H9 (cell line): ENCODE data around the gene GNAI1. TPM values are rescaled to one million over a fixed set of nuclear protein-coding genes. Genes with fewer than 3 reads are reported as not detected.

Experiments used
- DNase-seq: peaks from one replicate; pipeline ENCODE4 v3.0.0-alpha.2; 2017
- H2AFZ ChIP-seq: one replicate; pipeline ENCODE4 v1.6.1; 2013; ENCODE audit warnings: mild to moderate bottlenecking, low read length, control low read depth, moderate library complexity
- H2AK5ac ChIP-seq: 2 replicates; pipeline ENCODE4 v1.6.1; 2013; ENCODE audit warnings: low read length, control low read depth, mixed read lengths; ENCODE audit not compliant: insufficient read length
- H2BK120ac ChIP-seq: one replicate; pipeline ENCODE4 v1.6.1; 2013; ENCODE audit warnings: low read depth, mild to moderate bottlenecking, low read length, control low read depth, inconsistent platforms; ENCODE audit not compliant: poor library complexity, severe bottlenecking
- H2BK12ac ChIP-seq: 2 replicates; pipeline ENCODE4 v1.6.1; 2013; ENCODE audit warnings: low read length, control low read depth, mixed read lengths, low read depth; ENCODE audit not compliant: insufficient read length
- H2BK15ac ChIP-seq: 2 replicates; pipeline ENCODE4 v1.6.1; 2013; ENCODE audit warnings: low read depth, low read length, control low read depth
- H2BK20ac ChIP-seq: one replicate; pipeline ENCODE4 v1.6.1; 2013; ENCODE audit warnings: low read depth, mild to moderate bottlenecking, low read length, control low read depth, inconsistent platforms; ENCODE audit not compliant: poor library complexity, severe bottlenecking
- H2BK5ac ChIP-seq: 2 replicates; pipeline ENCODE4 v1.6.1; 2013; ENCODE audit warnings: low read length, control low read depth, mixed read lengths; ENCODE audit not compliant: insufficient read length
- H3K14ac ChIP-seq: 2 replicates; pipeline ENCODE4 v1.6.1; 2013; ENCODE audit warnings: low read length, control low read depth; ENCODE audit not compliant: insufficient read depth
- H3K18ac ChIP-seq: 2 replicates; pipeline ENCODE4 v1.6.1; 2013; ENCODE audit warnings: low read depth, mild to moderate bottlenecking, mixed read lengths, low read length, control low read depth; ENCODE audit not compliant: insufficient read length
- H3K23ac ChIP-seq: 2 replicates; pipeline ENCODE4 v1.6.1; 2013; ENCODE audit warnings: low read length, control low read depth, mixed read lengths, low read depth; ENCODE audit not compliant: insufficient read length
- H3K23me2 ChIP-seq: 2 replicates; pipeline ENCODE4 v1.6.1; 2013; ENCODE audit warnings: low read depth, mild to moderate bottlenecking, mixed read lengths, low read length, control low read depth; ENCODE audit not compliant: insufficient read length, poor library complexity, severe bottlenecking
- H3K27ac ChIP-seq: 2 replicates; pipeline ENCODE4 v1.5.1; 2013; ENCODE audit warnings: low read length, control low read depth, mixed read lengths, low read depth; ENCODE audit not compliant: insufficient read length
- H3K27me3 ChIP-seq: 2 replicates; pipeline ENCODE4 v1.6.1; 2013; ENCODE audit warnings: low read length, control low read depth, inconsistent platforms; ENCODE audit not compliant: insufficient read depth
- H3K4ac ChIP-seq: 2 replicates; pipeline ENCODE4 v1.6.1; 2013; ENCODE audit warnings: low read depth, mild to moderate bottlenecking, control low read depth, inconsistent platforms, low read length, moderate library complexity
- H3K4me1 ChIP-seq: 2 replicates; pipeline ENCODE4 v1.6.1; 2013; ENCODE audit warnings: low read length, control low read depth, inconsistent platforms; ENCODE audit not compliant: insufficient read depth
- H3K4me2 ChIP-seq: 2 replicates; pipeline ENCODE4 v1.6.1; 2013; ENCODE audit warnings: low read length, control low read depth, mixed read lengths; ENCODE audit not compliant: insufficient read length, insufficient read depth
- H3K56ac ChIP-seq: 2 replicates; pipeline ENCODE4 v1.6.1; 2013; ENCODE audit warnings: low read depth, mild to moderate bottlenecking, mixed read lengths, low read length, control low read depth; ENCODE audit not compliant: insufficient read length
- H3K79me1 ChIP-seq: 2 replicates; pipeline ENCODE4 v1.6.1; 2013; ENCODE audit warnings: low read depth, mild to moderate bottlenecking, moderate library complexity, low read length, control low read depth, inconsistent platforms; ENCODE audit not compliant: insufficient read depth, poor library complexity, severe bottlenecking
- H3K79me2 ChIP-seq: 2 replicates; pipeline ENCODE4 v1.6.1; 2013; ENCODE audit warnings: low read length, control low read depth, inconsistent platforms; ENCODE audit not compliant: insufficient read depth
- H3K9ac ChIP-seq: 2 replicates; pipeline ENCODE4 v1.6.1; 2013; ENCODE audit warnings: low read length, control low read depth, mixed read lengths; ENCODE audit not compliant: insufficient read length; ENCODE audit errors: extremely low read depth
- H3K9me3 ChIP-seq: one replicate; pipeline ENCODE4 v1.6.1; 2013; ENCODE audit warnings: low read depth, low read length, inconsistent platforms; ENCODE audit not compliant: control insufficient read depth
- H3T11ph ChIP-seq: one replicate; pipeline ENCODE4 v1.6.1; 2013; ENCODE audit warnings: mild to moderate bottlenecking, low read length, control low read depth, inconsistent platforms
- H4K20me1 ChIP-seq: one replicate; pipeline ENCODE4 v1.6.1; 2013; ENCODE audit not compliant: control insufficient read depth, insufficient read length, insufficient read depth
- H4K5ac ChIP-seq: 2 replicates; pipeline ENCODE4 v1.6.1; 2013; ENCODE audit warnings: low read depth, mild to moderate bottlenecking, mixed read lengths, low read length, control low read depth; ENCODE audit not compliant: insufficient read length
- H4K8ac ChIP-seq: replicated peaks from 2 replicates; pipeline ENCODE4 v1.6.1; 2013; ENCODE audit warnings: low read length, control low read depth, mixed read lengths, low read depth; ENCODE audit not compliant: insufficient read length
- H4K91ac ChIP-seq: 2 replicates; pipeline ENCODE4 v1.6.1; 2013; ENCODE audit warnings: low read depth, mild to moderate bottlenecking, moderate library complexity, mixed read lengths, low read length, control low read depth; ENCODE audit not compliant: insufficient read length
- H3K27ac Mint-ChIP-seq, 3 experiments: 2 replicates in 2 of 3; 3 replicates in 1 of 3; pipeline ENCODE4 v1.8.0; 2020 to 2021; ENCODE audit warnings: mixed read lengths in 3 of 3, mild to moderate bottlenecking in 1 of 3, moderate library complexity in 1 of 3
- H3K27me3 Mint-ChIP-seq: 2 replicates; pipeline ENCODE4 v1.8.0; 2021; ENCODE audit warnings: low read depth, mild to moderate bottlenecking, moderate library complexity, mixed read lengths
- H3K36me3 Mint-ChIP-seq, 3 experiments: 2 replicates in 2 of 3; 3 replicates in 1 of 3; pipeline ENCODE4 v1.8.0; 2020 to 2021; ENCODE audit warnings: low read depth in 3 of 3, mixed read lengths in 3 of 3; ENCODE audit not compliant: insufficient read depth in 1 of 3
- H3K4me1 Mint-ChIP-seq, 2 experiments: 2 replicates each; pipeline ENCODE4 v1.8.0; 2020; ENCODE audit warnings: mixed read lengths in 2 of 2
- H3K4me3 Mint-ChIP-seq, 2 experiments: 2 replicates in 1 of 2; 3 replicates in 1 of 2; pipeline ENCODE4 v1.8.0; 2020 to 2021; ENCODE audit warnings: mild to moderate bottlenecking in 2 of 2, mixed read lengths in 2 of 2, moderate library complexity in 1 of 2
- H3K9me3 Mint-ChIP-seq, 2 experiments: 2 replicates in 1 of 2; 3 replicates in 1 of 2; pipeline ENCODE4 v1.8.0; 2020; ENCODE audit warnings: mild to moderate bottlenecking in 2 of 2, mixed read lengths in 2 of 2, moderate library complexity in 1 of 2
- CTCF ChIP-seq: fragments of 200-600 bp; sonication (generic); conservative IDR thresholded peaks from 3 replicates; pipeline ENCODE4 v1.8.0; 2021; ENCODE audit warnings: antibody characterized with exemption, mild to moderate bottlenecking
- WGBS: extraction: QIAGEN DNeasy Blood & Tissue Kit; methylation state at CpG from one replicate; pipeline ENCODE4 v1.1.7; 2013; ENCODE audit warnings: missing lambda C conversion rate, low lambda C conversion rate, mixed read lengths; ENCODE audit not compliant: insufficient read length; ENCODE audit errors: extremely low coverage; 5-methylcytosine and 5-hydroxymethylcytosine counted together
- total RNA-seq: library from RNA; stranded (reverse); gene quantifications from 2 replicates; pipeline ENCODE4 v1.2.1, GENCODE V29; 2021

GNAI1 gene
- total RNA-seq, 1 experiment from 2014 or later, result 14.1 TPM

DNA sequence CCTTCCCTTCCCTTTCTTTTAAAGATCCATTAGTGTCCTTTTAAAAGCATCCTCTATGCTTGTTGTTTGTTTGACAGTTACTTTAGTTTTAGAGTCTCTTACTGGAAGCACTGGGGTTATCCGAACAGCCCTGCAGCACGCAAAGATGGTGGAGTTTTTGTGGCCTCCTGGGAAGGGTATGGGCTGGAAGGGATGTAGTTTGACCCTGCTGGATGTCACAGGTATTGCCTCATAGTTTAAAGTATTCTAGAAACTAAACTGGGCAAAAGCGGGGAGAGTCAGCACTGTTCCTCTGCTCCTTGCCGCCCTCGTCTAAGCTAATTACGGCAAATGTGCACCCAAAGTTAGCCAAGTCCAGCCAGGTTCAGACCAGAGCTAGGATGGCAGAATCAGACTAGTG lies 35.8 kb upstream of the GNAI1 start:
- H2AK5ac ChIP-seq, result no peak overlapping the region
- H3K4me3 Mint-ChIP-seq, result no peak overlapping the region
- no peak overlapping the region for H3K27ac ChIP-seq
- no peak overlapping the region for H3K4ac ChIP-seq
- no peaks in the 10 kb centered on the region for H3K79me1 ChIP-seq
- no peak overlapping the region for H2BK120ac ChIP-seq
- H4K91ac ChIP-seq, result no peak overlapping the region
- DNase-seq, result peak; percentile 41
- peak overlapping the region in 1 of 3 experiments; percentile 59; a peak in 1 of 7 replicates for H3K27ac Mint-ChIP-seq
- H4K5ac ChIP-seq, result no peak overlapping the region
- H3T11ph ChIP-seq, result no peak overlapping the region
- H2BK5ac ChIP-seq, result no peak overlapping the region
- no peak overlapping the region for H2BK20ac ChIP-seq
- no peak overlapping the region for H3K23ac ChIP-seq
- WGBS, result no CpG with 5 or more reads among the region's 6 CpGs
- H3K4me1 ChIP-seq, result no peaks in the 10 kb centered on the region
- H2BK15ac ChIP-seq, result no peak overlapping the region
- H3K9me3 Mint-ChIP-seq, result peaks cover 0 to 3% of the 10 kb centered on the region in 2 experiments; a peak in 1 of 5 replicates
- H3K9ac ChIP-seq, result no peak overlapping the region
- no peaks in the 10 kb centered on the region for H3K9me3 ChIP-seq
- H3K36me3 Mint-ChIP-seq, result no peaks in the 10 kb centered on the region
- no peak overlapping the region for H3K4me2 ChIP-seq
- peak; percentile 55 for TF ChIP-seq CTCF
- no peak overlapping the region for H3K56ac ChIP-seq
- H3K23me2 ChIP-seq, result no peaks in the 10 kb centered on the region
- no peak overlapping the region for H2BK12ac ChIP-seq
- H4K20me1 ChIP-seq, result no peaks in the 10 kb centered on the region
- H4K8ac ChIP-seq, result no peak overlapping the region
- no peak overlapping the region for H3K14ac ChIP-seq
- H3K27me3 ChIP-seq, result no peaks in the 10 kb centered on the region
- H2AFZ ChIP-seq, result peak overlapping the region; percentile 90
- no peaks in the 10 kb centered on the region for H3K79me2 ChIP-seq
- no peaks in the 10 kb centered on the region for H3K27me3 Mint-ChIP-seq
- H3K4me1 Mint-ChIP-seq, result peaks cover 5% of the 10 kb centered on the region in 2 experiments; a peak in 3 of 4 replicates
- H3K18ac ChIP-seq, result peak overlapping the region; percentile 48
